ENCODE data around the gene HTR1D.
A peak's percentile ranks its signal among the peaks of the same experiment; 100 is the strongest.
"Not testable (repeated sequence)": the region's sequence is repeated elsewhere in the genome, so short reads cannot be mapped to it uniquely, and the experiment has no call there.

HTR1D gene

DNA sequence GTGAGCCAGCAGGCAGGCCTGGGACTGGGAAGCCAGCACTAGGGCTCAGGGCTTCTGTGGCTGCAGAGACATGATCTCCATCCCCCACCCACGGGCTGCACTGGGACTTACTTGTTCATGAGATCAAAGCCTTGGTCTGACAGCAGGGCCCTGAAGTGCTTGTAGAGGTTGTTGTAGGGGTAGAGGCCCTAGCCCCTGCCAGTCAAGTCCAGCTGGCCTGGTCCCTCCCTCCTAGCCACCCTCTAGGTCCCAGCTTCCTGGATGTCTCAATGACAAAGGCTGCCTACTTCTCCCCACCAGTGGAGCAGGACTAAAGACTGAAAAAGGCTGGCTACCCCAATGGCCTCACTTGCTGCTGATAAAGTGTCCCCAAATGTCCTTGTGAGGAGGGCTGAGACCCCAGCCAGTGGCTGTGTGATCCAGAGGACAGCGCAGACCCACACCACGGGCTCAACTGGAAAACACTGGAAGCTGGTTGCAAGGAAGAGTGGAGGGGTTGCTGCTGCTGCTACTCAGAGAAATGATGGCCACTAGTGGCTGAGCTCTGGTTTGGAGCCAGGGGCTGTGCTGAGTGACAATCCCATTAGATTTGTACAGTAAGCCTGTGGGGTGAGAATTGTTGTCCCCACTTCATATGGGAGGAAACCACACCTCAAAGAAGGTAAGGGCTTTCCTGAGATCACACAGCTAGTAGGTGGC, 1.4 kb downstream of the HTR1D start:
- no peak for DNase-seq

DNA sequence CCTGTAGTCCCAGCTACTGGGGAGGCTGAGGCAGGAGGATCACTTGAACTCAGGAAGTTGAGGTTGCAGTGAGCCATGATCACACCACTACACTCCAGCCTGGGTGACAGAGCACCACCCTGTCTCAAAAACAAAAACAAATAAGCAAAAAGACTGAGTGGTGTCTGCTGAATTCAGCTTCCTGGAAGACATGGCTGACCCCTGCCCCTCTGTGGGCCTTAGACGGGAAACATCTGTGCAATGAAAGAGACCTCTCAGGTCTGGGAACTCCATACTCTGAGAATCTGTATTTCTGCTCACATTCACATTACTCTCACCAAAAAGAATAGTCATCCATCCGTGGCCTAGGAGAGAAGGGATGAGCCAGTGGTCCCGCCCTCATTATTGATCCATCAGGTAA, 2.0 kb downstream of the HTR1D start:
- DNase-seq, result no peak

DNA sequence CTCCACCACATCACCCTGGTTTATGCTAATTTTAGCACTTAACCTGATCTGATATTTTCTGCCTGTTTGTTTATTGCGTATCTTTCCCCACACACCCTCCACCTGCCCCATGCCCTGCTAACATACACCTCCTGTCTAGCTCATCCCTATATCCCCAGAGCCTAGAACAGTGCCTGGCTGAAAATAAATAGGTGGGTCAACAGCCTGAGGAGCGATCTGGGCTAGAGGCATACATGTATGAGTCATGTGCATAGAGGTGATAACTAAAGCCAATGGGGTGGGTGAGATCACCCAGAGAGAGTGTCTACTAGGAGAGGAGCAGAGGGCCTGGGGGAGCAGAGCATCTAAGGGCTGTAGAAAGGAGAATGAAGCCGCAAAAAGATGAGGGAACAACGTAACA, 2.7 kb downstream of the HTR1D start:
- DNase-seq, result no peak

DNA sequence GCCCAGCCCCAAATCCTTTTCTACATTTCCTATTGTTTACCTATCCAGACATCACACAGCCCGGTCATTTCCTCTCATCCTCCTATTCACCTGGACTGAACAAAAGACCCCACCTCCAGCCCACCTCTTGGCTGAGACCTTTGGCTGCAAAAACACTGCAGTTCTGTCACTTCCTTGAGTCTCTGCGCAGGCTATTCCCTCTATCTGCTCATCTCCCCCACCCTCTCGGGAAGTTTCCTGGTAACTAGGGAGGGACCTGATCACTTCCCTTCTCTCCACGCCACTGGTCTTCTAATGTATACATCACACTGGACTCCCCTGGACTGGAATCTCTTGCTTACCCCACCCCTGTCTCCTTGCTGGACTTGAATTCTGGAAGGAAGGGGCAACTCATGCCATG, 5.3 kb downstream of the HTR1D start:
- no peak for DNase-seq

DNA sequence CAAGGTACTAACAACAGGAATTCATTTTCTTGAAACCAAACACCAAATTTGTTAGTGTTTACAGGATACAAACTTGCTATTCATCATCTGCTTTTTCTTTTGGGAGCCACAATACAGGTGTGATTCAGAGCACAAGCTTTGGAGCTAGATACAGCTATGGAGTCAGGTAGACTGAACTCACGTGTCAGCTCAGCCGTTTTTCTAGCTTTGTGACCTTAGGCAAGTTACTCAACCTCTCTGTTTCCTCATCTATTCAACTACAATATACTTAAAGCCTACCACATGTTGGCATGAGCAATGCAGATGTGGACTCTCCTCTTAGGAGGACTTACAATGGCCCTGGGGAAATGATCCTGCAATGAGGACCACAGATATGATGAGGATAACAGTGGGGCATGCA, 6.3 kb downstream of the HTR1D start:
- DNase-seq, result no peak

DNA sequence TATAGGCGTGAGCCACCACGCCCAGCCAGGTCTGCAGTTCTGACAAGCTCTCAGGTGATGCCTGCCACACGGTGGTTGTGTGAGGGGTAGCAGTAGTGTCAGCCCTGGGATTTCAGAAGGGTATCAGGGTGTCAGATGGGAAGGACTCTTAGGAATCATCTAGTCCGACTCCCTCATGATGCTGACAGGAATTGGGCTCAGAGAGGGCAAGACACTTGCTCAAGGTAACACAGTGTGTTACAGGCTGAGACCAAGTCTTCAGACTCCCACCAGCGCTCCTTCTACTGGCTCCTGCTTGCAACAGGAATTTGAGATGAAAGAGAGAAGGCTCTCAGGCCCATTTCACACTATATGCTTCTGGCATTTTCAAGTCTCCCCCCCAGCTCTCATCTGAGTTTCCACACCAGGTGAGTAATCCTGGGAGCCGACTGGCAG, 6.9 kb downstream of the HTR1D start:
- DNase-seq, result peak; percentile 29

DNA sequence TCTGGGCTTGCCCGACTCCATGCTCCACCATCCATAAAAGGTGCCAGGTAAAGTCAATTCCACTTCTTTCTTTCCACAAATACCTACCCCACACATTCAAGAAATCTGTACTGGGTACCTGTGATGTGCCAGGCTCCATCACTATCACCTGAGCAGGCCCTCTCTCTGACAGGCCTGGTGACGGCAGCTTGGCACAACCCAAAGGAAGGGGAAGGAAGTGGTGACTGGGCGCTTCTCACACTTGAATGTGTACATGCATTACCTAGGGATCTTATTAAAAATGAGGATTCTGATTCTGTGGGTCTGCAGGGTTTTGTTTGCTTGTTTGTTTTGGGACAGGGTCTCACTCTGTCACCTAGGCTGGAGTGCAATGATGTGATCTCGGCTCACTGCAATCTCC, 7.5 kb downstream of the HTR1D start:
- DNase-seq, result no peak

DNA sequence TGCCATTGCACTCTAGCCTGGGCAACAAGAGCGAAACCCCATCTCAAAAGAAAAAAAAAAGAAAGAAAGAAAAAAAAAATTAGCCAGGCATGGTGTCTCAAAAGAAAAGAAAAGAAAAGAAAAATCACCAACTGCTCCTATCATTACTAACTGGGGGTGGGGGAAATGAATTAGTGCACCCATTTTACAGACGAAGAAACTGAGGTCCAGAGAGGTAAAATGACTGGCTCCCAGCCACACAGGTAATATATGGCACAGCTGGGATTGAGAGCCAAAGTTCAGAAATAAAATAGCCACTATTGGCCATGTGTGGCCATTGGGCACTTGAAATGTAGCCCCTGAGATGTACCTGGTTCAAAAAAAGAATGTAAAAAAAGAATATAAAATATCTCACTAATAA, 8.8 kb downstream of the HTR1D start:
- no peak for DNase-seq

DNA sequence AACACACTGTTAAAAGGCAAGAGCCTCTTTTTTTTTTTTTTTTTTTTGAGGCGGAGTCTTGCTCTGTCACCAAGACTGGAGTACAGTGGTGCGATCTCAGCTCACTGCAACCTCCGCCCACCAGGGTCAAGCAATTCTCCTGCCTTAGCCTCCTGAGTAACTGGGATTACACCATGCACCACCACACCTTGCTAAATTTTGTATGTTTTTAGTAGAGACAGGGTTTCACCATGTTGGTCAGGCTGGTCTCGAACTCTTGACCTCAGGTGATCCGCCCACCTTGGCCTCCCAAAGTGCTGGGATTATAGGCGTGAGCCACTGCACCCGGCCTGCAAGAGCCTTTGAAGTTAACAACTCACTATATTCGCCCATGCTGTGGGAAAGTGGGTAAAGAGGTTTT, 9.6 kb downstream of the HTR1D start:
- DNase-seq, result not testable (repeated sequence)

DNA sequence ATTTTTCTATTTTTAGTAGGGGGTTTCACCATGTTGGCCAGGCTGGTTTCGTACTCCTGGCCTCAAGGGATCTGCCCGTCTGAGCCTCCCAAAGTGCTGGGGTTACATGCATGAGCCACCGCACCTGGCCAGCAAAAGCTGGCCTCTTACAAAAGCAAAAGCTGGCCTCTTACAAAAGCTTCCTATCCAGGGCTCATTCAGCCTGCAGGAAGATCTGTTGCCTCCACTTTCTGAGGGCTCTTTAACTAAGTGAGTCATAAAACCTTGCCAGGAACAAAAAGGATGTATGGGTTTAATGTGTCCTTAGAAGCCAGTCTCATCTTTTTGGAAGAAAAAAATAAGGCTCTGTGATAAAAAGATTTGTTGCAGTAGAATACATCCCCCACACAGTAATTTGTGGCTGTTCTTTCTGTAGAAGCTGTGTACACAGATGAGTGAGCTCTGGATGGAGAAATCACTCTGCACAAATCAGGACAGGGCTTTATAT, 15.0 kb downstream of the HTR1D start:
- no peak for DNase-seq

DNA sequence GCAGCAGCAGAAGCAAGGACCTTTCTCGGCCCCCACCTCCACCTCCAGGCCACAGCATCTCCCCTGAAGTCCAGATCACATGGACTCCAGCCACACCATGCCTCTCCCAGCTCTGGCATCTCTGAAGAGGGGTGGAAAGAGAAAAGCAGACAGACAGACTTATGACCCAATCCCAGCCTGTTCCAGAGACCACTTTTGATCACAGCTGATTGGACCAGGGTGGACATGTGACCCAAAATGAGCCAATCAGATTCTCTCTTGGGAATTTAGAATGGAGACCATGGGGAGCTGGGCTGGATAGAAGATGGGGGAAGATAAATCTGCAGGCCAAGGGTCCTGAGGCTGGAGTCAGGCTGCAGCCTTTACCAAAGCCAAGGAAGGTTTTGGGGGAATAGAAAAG, 16.4 kb downstream of the HTR1D start:
- DNase-seq, result no peak

DNA sequence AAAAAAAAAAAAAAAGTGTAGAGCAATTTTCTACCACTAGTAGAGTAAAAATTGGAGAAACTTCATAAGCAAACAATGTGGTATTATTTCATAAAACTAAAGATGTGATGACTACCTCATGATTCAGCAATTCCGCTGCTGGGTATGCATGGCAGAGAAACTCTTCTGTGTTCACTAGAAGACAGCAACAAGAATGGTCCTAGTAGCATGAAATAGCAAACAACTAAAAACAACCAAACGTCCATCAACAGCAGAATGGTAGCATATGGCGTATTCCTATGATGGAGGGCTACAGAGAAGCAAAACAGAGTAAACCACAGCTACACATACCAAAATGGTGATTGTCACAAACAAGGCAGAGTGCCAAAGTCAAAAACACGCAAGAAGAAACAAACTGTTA, 18.9 kb downstream of the HTR1D start:
- no peak for DNase-seq

DNA sequence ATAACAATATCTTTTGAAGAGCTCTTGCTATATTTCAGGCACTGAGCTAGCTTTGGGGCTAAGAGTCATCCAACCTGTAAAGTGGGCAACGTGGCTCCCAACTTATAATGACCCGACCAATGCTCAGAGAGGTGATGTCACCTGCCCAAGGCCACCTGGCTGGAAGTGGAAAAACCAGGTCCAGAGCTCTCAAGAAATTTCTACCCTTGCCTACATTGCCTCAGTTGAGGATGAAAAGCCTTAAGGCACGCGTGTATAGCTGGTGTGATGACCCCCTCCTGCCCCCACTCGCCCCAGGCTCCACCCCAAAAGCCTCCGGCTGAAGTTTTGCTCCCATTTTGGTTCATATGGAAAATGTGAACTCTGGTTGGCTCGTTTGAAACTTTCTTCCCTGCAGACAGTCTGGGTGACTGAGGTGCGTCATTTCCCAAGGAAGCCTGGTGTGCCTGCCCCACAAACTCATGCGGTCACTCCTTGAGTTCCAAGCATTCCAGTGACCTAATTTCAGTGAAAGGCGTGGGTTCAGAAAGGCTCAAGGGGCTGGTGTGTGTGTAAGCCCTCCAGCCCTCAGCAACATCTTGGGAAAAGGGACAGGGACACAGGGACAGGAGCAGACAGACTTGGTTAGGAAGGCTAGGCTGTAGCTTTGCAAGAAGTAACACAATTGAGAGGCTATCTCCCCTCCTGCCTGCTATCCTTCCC, 20.5 kb downstream of the HTR1D start:
- no peak for DNase-seq

DNA sequence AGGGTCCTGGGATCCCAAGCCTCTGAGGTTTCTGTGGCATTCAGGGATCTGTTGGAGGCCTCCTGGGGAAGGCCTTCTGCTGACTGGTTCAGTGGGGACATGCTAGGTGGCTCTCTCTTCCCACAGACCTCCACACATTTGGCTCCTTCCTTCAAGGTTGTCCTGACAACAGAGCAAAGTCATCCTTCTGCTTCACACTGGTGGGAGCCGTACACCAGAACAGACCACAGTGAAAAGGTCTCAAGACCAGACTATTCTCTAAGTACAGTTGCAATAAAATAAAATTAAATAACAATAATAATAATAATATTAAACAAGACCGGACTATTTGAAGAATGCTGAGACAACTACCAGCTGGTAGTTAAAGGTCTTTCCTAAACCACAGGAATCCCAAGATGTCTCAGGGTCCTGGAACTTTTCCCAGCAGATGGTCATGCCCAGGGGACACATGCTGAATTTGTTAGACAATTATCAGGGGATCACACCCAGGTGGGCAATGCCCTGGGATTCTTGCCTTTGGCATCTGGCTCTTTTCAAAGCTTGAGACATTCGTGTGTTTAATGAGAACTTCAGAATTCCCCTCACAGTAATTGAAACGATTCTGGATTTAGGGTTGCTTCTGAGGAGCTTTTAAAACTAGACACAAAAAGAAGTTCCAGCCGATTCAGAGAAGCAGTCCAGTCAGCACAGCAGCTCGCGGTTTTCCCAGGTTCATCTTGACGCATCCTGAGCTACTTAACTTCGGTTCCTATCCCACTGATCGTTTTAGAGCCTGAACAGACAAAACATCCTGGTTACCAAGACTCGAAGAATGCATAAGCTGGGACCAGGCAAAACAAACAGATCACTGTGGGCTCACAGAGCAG, 22.9 kb downstream of the HTR1D start:
- DNase-seq, result no peak

DNA sequence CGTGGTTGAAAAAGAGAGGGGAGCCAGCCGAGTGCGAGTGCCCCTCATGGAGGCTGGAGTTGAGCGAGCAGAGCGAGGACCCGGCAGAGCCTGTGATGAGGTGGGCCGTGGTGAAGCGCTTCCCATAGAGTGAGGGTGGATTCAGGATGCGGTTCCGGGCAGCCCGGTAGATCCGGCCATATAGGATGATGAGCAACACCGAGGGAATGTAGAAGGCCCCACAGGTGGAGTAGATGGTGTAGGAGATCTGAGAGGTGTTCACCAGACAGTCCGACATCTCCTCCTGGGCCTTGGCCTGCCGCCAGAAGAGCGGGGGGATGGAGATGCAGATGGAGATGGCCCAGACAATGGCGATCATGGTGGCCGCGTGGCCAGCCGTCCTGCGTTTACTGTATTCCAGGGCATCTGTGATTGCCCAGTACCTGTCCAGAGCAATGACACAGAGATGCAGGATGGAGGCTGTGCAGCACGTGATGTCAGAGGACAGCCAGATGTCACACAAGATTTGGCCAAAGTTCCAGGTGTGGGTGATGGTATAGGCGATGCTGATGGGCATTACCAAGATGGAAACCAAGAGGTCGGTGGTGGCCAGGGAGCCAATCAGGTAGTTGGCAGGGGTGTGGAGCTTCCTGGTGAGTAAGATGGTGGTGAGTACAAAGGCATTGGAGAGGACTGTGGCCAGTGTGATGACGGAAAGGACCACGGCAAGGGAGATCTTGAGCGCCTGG, 23.7 kb downstream of the HTR1D start:
- DNase-seq, result no peak

DNA sequence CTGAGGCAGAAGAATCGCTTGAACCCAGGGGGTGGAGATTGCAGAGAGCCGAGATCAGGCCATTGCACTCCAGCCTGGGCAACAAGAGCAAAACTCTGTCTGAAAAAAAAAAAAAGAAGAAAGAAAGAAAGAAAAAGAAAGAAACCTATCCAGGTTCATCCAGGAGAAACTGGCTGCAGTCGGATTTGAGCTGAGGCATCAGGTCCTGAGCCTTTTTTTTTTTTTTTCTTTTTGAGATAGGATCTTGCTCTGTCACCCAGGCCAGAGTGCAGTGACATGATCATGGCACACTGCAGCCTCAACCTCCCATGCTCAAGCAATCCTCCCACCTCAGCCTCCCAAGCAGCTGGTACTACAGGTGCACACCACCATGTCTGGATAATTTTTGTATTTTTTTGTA, 26.1 kb downstream of the HTR1D start:
- no peak for DNase-seq

DNA sequence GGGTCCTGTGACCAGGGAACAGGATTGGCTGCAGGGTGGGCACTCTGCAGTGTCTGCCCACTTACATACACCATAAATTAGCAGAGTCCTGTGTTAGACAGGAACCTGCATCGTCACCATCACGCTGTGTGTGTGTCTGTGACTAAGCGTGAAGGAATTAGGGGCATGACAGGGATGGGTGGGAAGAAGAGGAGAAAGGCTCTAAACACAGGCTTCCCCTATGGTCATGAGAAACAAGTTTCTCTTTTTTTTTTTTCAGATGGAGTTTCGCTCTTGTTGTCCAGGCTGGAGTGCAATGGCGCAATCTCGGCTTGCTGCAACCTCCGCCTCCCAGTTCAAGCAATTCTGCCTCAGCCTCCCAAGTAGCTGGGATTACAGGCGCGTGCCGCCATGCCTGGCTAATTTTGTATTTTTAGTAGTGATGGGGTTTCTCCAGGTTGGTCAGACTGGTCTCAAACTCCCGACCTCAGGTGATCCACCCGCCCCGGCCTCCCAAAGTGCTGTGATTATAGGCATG, 28.3 kb downstream of the HTR1D start:
- DNase-seq, result not testable (repeated sequence)

DNA sequence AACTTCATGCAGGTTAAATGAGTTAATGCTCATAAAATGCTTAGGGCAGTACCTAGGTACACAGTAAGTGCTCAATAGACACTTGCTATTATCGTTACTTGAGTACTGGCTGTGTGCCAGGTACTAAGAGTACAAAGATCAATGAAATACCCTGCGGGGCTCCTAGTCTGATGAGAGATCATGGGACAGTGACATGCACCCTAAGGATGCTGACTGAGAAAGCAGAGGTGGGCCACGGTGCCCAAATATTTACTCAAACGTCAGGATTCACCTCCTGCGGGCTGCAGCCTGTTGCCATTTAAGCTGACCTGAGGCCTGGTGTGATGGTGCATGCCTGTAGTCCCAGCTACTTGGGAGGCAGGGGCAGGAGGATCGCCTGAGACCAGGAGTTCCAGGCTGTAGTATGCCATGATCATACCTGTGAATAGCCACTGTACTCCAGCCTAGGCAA, 28.8 kb downstream of the HTR1D start:
- DNase-seq, result no peak

DNA sequence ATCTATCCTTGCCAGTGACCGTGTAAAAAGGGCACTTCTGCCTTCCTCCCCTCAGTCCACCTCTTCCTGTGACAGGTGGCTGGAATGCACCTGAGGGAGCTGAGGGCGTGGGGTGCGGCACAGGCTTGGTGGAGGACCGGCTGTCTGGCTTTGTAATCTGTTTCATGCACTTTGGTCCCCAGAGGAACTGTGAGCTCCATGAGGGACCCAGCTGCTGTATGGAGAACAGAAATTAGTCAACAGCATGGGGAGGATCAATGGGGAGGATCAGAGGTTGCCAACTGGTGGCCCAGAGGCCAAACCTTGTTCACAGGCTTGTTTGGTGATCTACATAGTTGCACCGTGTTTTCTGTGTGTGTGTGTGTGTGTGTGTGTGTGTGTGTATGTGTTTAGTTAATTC, 29.7 kb downstream of the HTR1D start:
- no peak for DNase-seq

DNA sequence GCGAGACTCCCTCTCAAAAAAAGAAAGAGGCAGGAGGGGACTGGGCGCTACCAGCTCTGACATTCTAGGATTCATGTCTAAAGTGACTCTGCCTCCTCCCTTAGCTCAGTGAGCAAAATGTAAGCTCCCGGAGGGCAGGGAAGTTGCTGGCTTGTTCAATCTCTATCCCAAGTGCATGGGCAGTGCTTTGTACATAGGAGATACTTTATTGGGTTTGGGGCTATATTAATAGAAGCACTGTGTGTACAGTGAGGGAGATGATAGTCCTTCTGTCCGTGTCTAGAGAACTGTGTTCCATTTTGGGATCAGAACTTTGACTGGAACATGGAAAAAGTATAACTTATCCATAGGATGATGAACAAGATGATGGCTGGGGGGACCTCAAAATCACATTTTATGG, 31.9 kb downstream of the HTR1D start:
- no peak for DNase-seq

DNA sequence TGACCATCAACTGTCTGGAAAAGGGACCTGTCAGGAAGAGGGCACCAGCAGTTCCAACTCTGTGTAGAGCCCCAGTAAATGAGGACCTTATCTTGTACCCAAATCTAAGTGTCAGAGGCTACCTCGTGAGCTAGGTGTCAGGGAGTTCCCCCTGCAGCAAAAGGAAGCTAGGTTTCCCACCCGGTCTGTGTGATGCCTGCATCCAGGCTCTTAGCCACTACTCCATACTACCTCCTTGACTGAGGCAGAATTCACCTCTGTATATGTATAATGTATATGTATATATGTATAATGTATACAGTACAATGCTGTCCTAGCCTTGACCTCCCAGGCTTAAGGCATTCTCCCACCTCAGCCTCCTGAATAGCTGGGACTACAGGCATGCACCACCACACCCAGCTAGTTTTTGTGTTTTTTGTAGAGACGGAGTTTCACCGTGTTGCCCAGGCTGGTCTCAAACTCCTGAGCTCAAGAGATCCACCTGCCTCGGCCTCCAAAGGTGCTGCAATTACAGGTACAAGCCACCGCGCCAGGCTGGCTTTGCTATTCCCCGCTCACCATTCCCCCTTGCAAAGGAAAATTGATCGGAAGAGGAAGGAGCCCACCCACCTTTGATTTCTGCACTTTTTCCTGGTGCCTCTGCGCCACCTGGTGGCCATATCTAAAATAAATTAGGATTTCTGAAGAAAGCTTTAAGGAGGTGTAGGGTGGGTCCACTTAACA, 32.9 kb downstream of the HTR1D start:
- peak; percentile 59 for DNase-seq

DNA sequence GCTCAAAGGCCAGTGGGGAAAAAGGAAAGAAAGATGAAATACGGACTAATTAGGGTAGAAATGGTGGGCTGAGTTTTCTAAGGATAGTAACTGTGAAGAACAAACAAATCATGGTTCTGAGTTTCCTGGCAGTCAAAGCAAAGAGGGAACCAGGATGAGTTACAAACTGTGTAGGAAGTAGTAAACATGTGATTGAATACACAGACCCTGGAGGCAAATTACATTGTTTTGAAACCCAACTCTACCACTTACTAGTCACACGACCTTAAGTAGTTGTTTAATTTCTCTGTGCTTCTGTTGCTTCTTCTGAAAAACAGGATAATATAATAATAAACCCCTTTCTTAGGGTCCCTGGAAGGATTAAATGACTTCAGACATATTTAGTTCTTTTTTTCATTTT, 37.4 kb downstream of the HTR1D start:
- DNase-seq, result no peak

All from stimulated activated CD8-positive, alpha-beta memory T cell treated with anti-CD3 and anti-CD28 coated beads, Interleukin-4, amount 100 ng/mL, for 48 hours (primary cell).